Renal pelvis (tissue), 4 donors: ENCODE measurements around the gene EPHB1. TPM values are rescaled to one million over a fixed set of nuclear protein-coding genes. Genes with fewer than 3 reads are reported as not detected.
"Not testable (repeated sequence)": the region's sequence is repeated elsewhere in the genome, so short reads cannot be mapped to it uniquely, and the experiment has no call there.

Source experiments
- DNase-seq: peaks from one replicate; pipeline ENCODE4 v3.0.0-alpha.2; 2013
- polyA plus RNA-seq, 3 donors: library from polyadenylated mRNA; unstranded; fragments of 120-200 nt; gene quantifications; one replicate each; pipeline ENCODE4 v1.2.1, GENCODE V29; 2013; ENCODE audit not compliant: insufficient read length in 3 of 3

EPHB1 gene
- polyA plus RNA-seq, 3 donors: 5.2 to 6.0 (median 5.9) TPM

DNA sequence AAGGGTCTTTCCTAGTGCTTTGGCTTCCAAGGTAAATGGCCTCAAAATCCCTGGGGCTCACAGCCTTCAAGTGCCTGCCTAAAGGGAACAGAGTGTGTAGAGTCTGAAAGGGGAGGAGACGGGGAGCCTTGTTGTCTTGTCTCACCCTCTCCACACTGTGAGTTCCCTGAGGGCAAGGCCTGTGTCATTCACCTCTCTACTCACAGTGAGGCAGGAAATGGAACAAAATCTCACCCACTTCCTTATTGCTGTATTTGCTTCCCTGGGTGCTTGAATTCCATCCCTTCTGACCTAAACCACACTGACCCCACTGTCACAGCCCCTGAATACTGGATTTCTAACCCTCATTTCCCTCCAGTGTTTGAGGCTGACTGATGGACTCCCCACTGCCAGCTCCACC, 197.5 kb downstream of the EPHB1 start:
- DNase-seq: no peak

DNA sequence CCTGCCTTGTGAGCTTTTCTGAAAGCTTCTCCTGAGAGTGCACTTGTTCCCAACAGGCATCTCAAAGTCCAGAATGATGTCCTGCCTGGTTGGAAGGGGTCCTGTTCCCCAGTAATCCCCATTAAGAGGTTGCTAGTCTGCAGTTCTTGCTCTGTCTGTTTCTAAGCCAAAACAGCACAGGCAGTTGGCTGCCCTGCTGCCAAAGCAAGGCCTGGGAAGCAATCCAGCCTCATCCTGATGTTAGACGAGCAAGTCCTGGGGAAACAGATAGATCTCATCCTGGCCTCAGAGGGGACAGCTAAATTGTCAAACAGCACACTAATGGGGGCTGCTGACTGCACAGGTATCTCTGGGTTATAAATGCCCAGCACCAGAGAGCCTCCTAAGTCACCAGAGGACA, 198.0 kb downstream of the EPHB1 start:
- DNase-seq: no peak

DNA sequence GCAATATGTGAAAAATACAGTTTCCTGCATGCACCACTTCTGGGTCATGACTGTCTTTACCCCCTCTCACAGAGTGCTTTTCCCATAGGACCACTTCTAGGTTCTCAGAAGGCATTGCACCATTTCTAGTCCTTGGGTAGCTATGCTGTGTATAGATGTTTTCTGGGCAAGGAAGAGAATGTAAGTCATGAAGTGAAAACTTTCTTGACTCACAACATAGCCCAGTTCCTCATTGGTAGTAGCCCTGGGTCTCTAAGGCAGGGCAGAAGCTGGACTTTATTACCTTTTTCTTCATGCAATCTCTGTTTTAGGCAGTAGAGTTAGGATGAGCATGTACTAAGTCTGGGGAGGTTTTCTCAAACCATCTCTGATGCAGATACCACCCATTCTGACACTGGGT, 203.1 kb downstream of the EPHB1 start:
- no peak for DNase-seq

DNA sequence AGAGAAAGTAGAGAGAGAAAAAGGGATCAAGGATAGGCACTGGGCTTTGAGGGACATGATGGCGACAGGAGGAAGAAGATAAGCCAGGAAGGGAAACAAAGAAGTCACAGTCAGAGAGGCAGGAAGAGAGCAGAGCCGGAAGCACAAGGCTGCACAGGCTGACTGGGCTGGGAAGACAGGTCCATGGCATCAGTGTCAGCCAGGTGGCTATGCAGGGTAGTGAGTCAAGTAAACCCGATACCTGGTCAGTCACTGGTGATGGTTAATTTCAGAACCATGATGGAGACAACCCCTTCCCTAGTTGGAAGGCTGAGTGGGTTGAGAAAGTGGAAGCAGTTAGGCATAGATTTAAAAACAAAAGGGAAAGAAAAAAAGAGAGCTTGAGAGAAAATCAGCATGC, 203.8 kb downstream of the EPHB1 start:
- no peak for DNase-seq

DNA sequence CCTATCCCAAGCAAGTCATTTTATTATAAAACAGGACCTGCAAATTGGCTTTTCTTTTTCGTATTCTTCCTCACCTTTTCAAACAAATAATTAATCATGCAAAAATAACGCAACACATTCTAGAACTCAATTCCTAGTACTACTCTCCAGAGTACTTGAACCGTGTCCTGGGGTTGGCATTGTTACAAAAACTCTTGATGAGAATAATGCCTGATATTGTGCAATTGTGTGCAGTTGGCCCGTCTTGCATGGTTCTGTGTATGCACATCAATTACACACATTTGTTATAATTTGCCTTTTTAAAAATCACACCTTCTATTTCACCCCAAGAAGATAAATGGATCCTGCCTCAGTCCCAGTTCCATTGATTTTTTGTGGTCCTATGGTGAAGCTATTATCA, 205.4 kb downstream of the EPHB1 start:
- no peak for DNase-seq

DNA sequence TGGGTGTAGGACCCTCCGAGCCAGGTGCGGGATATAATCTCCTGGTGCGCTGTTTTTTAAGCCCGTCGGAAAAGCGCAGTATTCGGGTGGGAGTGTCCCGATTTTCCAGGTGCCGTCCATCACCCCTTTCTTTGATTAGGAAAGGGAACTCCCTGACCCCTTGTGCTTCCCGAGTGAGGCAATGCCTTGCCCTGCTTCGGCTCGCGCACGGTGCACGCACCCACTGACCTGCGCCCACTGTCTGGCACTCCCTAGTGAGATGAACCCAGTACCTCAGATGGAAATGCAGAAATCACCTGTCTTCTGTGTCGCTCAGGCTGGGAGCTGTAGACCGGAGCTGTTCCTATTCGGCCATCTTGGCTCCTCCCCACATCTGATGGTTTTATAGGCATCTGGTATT, 210.6 kb downstream of the EPHB1 start:
- not testable (repeated sequence) for DNase-seq

DNA sequence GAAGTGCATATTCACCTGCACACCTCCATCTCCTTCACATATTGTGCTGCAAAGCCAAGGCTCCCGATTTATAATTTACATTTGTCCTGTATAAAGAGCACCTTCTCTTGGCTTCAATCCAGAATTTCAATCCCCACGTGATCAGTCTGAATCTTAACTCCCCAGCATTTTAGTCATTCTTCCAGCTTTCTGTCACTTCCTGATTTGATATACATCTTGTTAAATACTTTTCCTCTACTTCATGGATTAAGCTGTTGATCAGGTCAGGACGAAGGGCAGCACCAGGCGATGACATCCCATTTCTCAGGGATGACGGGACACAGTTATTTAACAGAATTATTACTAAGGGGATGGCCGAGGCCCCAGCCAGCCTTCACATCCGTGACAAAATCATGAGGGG, 212.5 kb downstream of the EPHB1 start:
- DNase-seq: peak; percentile 37

DNA sequence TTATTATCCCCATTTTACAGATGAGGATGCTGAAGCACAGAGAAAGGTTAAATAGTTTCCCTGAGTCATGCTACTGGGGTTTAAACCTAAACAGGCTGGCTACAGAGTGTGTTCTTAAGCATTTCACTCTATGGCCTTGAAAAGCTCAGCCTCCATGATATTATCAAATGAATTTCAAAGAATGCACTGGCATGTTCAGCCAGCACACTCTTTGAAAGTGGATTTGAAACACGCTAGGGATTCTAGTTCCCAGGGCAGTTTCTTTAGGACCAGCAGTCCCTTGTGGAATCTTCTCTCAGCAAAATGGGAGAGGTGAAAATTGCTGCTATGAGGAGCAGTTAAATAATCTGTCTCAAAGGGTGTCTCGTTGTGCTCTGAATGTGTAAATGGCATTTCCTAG, 213.3 kb downstream of the EPHB1 start:
- no peak for DNase-seq

DNA sequence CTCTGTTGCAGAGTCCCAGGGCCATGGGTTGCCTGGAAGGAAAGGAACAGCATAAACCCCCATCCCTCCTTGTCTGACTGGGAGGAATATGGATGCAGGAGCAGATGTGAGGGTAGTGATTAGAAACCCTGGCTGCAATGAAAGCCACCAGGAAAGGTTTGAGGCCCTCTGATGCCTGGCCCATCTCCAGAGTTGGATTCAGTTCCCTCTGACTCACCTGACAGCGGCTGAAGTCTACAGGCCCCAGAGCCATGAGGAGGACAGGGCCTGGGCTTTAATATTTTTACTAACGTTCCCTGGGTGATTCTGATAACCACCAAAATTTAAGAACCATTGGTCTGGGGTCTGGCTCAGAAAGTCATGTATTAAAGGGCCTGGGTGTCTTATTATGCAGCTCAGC, 214.0 kb downstream of the EPHB1 start:
- DNase-seq: no peak

DNA sequence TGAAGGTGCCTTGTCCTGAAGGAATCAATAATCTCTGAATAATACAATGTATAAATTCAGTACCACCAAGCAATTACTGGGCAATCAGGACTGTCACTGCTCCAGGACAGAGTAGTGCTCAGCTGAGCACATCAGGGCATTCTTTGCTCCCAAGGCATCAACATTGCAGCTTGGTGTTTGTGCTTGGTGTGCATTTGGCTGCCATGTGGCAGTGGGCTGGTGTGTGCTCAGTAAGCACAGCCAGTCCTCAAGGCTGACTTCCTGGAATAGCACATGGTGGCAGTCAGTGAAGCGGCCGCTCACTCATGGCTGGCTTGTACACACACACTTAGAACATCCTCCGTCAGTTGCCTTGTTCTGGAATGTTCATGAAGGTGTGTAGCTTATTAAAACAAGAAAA, 217.0 kb downstream of the EPHB1 start:
- no peak for DNase-seq

DNA sequence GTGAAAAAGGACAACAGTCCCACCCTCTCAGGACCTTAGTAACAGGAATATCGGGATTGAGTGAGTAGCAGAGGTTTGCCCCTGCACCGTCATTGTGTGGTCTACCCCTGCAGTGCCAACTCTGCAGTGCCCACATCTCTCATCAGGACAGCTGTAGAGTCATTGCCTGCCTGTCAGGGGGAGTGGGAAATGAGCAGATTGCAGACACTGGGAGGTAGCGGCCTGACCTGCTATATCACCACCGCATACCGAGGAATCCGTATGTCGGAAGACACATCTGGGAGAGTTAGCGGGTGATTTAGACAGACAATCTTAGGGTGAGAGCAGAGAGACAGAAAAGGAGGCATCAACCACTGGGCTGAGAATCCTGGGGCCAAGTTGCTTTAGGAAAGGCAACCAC, 218.1 kb downstream of the EPHB1 start:
- DNase-seq: no peak

DNA sequence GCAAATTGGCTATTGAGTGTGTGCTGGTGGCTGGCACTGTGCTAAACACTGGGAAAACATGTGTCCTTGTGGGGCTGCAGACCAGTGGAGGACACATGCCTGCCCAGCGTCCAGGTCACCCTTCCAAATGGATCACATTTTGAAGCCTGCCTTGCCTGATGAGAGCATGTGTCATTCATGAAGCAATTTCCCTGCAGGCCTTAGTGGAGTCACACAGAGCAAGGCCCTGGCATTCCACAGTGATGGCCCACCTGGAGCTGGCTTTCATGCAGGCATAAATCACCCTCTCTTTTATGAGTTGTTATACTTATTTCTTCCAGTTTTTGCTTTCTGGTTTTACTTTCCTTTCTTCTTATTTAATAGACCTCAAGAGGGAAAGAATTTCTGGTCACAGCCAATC, 219.5 kb downstream of the EPHB1 start:
- DNase-seq: no peak

DNA sequence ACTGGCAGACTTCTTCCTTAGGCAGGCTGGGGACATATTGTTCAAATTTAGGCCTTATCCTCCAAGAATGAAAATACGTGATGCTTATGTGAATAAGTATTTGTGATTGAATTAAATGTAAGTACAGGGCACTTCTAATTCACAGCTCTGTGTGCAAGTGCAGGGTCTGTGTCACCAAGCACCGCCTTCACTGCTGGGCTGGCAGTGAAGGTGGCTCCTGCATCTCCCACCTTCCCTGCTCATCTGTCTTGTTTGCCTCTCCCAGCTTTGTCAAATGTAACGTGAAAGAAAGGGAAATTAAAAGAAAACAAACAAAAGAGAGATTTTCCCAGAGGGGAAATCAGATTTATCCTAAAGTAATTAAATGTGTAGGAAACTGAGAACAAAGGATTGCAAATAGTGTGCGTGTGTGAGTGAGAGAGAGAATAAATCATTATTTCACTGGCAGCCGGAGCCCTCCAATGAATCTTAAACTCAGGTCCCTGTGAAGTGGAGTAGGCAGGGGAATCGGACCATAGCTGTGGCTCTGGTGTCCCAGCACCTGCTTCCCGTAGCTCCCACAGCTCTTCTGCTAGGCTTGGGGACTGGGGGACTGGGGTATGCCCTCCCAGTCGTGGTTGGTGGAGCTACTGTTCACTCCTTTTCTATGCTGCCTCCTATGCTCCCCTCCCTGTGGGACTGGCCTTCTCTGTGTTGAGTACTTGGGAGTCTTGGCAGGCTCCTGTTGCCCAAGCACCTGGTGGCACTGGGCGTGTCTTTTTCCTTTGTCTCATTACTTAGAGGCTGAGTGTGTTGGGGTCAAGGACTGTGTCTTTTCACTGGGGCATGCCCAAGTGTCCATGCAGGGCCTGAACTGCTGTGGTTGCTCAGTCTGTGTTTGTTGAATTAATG, 222.2 kb downstream of the EPHB1 start:
- DNase-seq: peak; percentile 50

DNA sequence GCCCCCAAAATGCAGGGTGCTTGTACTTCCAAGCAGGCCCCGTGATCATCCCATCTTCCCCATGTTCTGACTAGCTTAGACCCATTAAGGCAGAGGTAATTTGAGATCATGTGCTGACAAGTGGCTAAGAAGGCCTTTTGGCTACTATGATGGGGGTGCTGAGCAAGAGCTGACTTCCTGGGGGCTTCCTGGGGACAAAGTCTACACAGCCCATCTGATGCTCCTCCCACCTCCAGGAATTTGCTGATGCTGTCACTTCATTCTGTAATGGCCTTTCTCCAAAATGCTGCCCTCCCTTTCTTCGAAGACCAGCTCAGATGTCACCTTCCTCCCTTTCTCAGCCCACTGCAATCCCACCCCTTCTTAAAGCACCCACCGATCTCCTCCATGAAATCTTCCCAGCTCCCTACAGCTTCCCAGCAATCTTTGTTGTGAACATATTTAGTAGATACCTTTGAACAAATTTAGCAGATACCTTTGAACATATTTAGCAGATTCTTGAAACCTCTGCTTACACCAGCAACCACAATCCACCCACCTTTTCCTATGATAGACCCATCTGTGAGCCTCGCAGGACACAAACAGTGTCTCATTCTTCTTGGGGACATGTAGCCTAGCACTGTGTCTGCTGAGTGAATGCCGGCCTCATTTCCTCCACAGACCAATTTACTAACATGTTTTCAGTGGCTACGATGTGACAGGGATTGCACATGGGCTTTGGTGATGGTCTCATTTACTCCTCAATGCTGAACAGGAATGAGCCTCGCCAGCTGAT, 223.3 kb downstream of the EPHB1 start:
- no peak for DNase-seq

DNA sequence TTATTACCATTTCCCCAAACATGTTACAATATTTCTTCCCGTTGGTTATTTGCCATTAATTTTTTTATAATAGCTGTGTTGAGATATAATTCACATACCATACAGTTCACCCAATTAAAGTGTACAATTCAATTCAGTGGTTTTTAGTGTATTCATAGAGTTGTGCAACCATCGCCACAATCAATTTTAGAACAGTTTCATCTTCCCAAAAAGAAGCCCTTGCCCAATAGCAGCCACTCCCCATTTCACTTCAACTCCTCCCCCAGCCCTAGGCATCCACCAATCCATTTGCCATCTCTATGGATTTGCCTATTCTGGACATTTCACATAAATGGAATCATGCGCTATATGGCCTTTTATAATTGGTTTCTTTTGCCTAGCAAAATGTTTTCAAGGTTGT, 225.1 kb downstream of the EPHB1 start:
- no peak for DNase-seq

DNA sequence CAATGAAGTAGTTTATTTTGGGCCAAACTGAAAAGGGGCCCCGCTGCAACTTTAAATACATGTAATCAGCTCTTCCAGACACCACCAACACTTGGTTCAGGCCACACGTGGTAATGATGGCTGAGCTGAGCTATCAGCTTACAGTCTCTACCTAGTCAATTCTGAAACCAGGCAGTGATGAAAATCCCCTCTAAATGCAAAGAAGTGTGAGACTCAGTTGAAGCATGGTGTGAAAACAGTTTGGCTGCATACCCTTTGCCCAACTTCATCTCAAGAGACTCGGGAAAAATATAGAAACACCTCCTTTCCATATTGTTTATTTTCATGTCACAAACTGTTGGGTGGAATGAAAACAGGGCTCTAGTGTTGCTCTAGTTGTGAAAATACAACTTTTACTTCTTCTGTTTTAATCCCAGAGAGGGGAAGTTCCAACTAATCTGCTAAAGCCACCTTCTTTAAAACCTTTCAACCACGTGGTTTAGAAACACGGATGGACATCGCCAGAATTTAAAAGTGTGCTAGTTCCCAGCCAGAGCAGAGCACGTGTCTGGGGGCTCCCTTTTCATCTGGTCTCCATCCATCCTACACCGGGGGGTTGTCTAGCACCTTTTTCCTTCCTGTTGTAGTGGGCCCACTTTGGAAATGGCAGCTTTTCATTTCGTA, 229.1 kb downstream of the EPHB1 start:
- DNase-seq: no peak

DNA sequence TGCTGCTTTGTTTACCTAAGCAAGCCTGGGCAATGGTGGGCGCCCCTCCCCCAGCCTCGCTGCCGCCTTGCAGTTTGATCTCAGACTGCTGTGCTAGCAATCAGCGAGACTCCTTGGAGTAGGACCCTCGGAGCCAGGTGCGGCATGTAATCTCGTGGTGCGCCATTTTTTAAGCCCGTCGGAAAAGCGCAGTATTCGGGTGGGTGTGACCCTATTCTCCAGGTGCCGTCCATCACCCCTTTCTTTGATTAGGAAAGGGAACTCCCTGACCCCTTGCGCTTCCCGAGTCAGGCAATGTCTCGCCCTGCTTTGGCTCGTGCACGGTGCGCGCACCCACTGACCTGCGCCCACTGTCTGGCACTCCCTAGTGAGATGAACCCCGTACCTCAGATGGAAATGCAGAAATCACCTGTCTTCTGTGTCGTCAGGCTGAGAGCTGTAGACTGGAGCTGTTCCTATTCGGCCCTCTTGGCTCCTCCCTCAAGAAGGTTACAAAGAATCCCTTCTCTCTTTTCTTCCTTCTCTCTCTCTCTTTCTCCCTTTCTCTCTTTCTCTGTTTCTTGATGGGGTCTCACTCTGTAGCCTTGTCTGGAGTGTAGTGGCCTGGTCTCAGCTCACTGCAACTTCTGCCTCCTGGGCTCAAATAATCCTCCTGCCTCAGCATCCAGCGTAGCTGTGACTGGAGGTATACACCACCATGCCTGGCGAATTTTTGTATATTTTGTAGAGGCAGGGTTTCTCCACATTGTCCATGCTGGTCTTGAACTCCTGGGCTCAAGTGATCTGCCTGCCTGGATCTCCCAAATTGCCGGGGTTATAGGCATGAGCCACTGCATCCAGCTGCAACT, 235.9 kb downstream of the EPHB1 start:
- DNase-seq: not testable (repeated sequence)

DNA sequence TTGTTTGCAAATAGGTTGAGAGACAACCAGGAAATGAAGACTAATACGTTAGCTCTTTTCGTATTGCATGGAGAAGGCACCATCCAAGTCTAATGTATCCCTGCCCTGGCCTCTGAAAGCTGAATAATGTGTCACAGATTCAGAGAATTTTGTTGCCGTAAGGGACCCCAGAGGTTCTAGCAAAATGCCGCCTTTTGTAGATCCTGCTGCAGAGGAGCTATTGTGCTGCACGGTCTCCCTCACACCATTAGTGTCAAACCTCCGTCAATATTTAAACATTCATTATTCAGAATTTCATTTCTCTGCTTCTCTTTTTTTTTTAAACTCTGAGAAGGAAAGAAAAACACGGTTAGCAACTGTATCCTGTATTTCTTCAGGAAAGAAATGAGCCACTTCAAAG, 238.7 kb downstream of the EPHB1 start:
- no peak for DNase-seq

DNA sequence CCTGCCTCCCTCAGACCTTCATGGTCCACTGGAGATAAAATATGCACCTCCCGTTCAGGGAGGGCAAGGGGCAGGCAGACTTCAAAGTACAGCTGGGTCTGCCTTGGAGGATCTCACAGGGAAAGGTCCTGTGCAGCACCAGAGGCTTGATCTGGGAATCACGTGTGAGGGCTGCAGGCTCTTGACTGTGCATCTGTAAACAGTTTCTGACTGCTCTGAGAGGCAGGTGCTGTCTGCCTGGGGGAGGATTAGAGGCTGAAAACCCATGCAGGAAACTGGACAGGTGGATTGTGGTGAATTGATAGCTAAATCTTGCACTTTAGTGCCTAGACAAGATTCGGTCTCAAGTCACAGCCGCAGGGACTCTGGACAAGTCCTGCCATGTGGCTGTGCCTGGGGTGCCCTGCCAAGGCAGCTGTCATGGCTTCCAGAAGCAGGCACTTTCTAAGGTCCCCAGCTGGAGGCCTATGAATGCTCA, 239.3 kb downstream of the EPHB1 start:
- DNase-seq: peak; percentile 78

DNA sequence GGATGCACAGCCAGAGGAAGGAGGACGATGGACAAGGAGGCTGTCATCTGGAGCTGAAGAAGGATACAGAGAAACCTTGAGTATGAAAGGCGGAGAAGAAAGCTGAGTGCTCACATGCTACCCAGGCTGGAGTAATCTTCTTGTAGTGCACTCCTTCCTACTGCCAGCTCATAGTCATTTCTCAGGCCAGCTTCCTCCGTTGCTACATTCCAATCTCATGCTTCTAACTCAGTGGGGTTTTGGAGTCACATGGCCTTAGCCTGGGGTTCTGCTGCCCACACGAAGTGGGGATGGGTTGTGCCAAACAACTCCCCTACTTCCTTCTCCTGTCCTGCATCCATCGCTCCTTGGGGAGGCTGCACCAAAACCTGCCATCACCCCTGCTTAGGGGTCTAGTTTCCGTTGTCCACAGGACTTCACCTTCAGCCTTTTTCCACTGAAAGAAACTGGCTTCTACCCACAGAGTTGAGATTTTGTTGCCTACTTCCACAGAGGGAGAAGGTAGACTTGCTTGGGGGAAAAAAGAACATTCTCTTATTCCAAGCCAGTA, 239.9 kb downstream of the EPHB1 start:
- no peak for DNase-seq

DNA sequence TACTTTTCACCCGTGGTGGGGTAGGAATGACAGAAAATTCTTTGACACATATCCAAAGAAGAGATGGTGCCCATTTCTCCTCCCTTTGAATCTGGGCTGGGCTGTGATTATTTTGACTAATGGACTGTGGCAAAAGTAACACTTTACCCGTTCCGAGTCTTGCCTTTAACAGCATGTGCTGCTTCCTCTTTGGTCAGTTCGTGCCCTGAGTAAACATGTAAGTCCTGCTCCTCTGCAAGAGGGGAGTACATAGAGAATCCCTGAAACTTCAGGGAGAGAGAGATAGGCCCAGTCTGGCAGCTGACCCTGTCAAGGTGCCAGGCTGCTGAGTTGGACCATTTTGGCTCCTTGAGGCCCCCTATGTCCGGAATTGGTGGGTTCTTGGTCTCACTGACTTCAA, 243.1 kb downstream of the EPHB1 start:
- DNase-seq: peak; percentile 48
